Lung (tissue), 12 donors: ENCODE measurements around the gene MPI. TPM values are rescaled to one million over a fixed set of nuclear protein-coding genes. Genes with fewer than 3 reads are reported as not detected.
A peak's percentile ranks its signal among the peaks of the same experiment; 100 is the strongest.

Experiments used
- ATAC-seq: fragments of 200-7000 bp; cut with Tn5 transposase; one replicate; pipeline ENCODE4 v1.9.1; 2020; ENCODE audit warnings: moderate number of reproducible peaks; ENCODE audit not compliant: insufficient read depth, low FRiP score
- DNase-seq, 3 donors: peaks; one replicate each; pipeline ENCODE4 v3.0.0-alpha.2; 2013 to 2017
- H3K27ac ChIP-seq, 2 donors: one replicate each; pipeline ENCODE4 v1.5.1; 2013; ENCODE audit warnings: mild to moderate bottlenecking in 2 of 2, moderate library complexity in 2 of 2, control low read depth in 1 of 2, inconsistent platforms in 1 of 2, low read depth in 1 of 2, low read length in 1 of 2
- H3K27me3 ChIP-seq, 3 donors: one replicate each; pipeline ENCODE4 v1.5.1; 2013; ENCODE audit warnings: low read length in 2 of 3; ENCODE audit not compliant: control insufficient read depth in 3 of 3, insufficient read depth in 3 of 3
- H3K36me3 ChIP-seq, 4 donors: one replicate each; pipeline ENCODE4 v1.5.1; 2013; ENCODE audit warnings: low read length in 4 of 4, mild to moderate bottlenecking in 1 of 4, moderate library complexity in 1 of 4; ENCODE audit not compliant: control insufficient read depth in 4 of 4, insufficient read depth in 4 of 4
- H3K4me1 ChIP-seq, 5 donors: one replicate each; pipeline ENCODE4 v1.5.1; 2013; ENCODE audit warnings: low read length in 5 of 5, mild to moderate bottlenecking in 2 of 5, moderate library complexity in 1 of 5; ENCODE audit not compliant: control insufficient read depth in 5 of 5, insufficient read depth in 5 of 5
- H3K4me3 ChIP-seq: one replicate; pipeline ENCODE4 v1.5.1; 2013; ENCODE audit warnings: mild to moderate bottlenecking, control low read depth, moderate library complexity
- H3K9ac ChIP-seq, 2 donors: one replicate each; pipeline ENCODE4 v1.5.1; 2013; ENCODE audit warnings: low read length in 2 of 2, control low read depth in 1 of 2; ENCODE audit not compliant: insufficient read depth in 1 of 2
- H3K9me3 ChIP-seq, 4 donors: one replicate each; pipeline ENCODE4 v1.5.1; 2013; ENCODE audit warnings: low read length in 3 of 4, mild to moderate bottlenecking in 1 of 4, moderate library complexity in 1 of 4; ENCODE audit not compliant: control insufficient read depth in 4 of 4, insufficient read depth in 3 of 4
- WGBS, 2 donors: extraction: QIAGEN DNeasy Blood & Tissue Kit; methylation state at CpG; one replicate each; pipeline ENCODE4 v1.1.7; 2013; 5-methylcytosine and 5-hydroxymethylcytosine counted together
- polyA plus RNA-seq, 2 donors: library from polyadenylated mRNA; stranded (reverse); fragments of 200-250 nt; gene quantifications; one replicate each; pipeline ENCODE4 v1.2.1, GENCODE V29; 2013
- total RNA-seq, 2 donors: library from RNA; depleted of rRNA in 1 of 2; stranded (reverse); fragments of >200 nt in 1 of 2; gene quantifications; one replicate each; pipeline ENCODE4 v1.2.1, GENCODE V29; 2014 to 2021
- TF ChIP-seq, protein P1 (sequence below): IDR thresholded peaks from 2 replicates; pipeline ENCODE4 v1.5.1; 2012; ENCODE audit warnings: mild to moderate bottlenecking; ENCODE audit errors: control extremely low read depth, extremely low read depth
- donor health status: control.
- donor health status: control.
- donor health status: Bipolar disorder and iron deficiency.
- donor health status: healthy.
- donor health status: DM: yes; HTN: yes; CAD: no.

MPI gene
- total and polyA plus RNA-seq, 4 donors = 13.7 to 42.4 (median 30.1) TPM

- Histone ChIP-seq H3K4me3 (peak overlapping the region; percentile 84), H3K27me3 (no peaks in the 10 kb centered on the region), H3K27ac (peak overlapping the region; percentile 59 to 74), H3K9me3 (no peaks in the 10 kb centered on the region), H3K4me1 (peaks cover 0 to 17% (median 6%) of the 10 kb centered on the region in 5 donors), H3K36me3 (peaks cover 0 to 17% (median 8%) of the 10 kb centered on the region in 4 donors), H3K9ac (peak overlapping the region; percentile 74 to 97)
- ATAC-seq = peak; percentile 24
- TF ChIP-seq, protein P1, sequence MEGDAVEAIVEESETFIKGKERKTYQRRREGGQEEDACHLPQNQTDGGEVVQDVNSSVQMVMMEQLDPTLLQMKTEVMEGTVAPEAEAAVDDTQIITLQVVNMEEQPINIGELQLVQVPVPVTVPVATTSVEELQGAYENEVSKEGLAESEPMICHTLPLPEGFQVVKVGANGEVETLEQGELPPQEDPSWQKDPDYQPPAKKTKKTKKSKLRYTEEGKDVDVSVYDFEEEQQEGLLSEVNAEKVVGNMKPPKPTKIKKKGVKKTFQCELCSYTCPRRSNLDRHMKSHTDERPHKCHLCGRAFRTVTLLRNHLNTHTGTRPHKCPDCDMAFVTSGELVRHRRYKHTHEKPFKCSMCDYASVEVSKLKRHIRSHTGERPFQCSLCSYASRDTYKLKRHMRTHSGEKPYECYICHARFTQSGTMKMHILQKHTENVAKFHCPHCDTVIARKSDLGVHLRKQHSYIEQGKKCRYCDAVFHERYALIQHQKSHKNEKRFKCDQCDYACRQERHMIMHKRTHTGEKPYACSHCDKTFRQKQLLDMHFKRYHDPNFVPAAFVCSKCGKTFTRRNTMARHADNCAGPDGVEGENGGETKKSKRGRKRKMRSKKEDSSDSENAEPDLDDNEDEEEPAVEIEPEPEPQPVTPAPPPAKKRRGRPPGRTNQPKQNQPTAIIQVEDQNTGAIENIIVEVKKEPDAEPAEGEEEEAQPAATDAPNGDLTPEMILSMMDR = no peak
- WGBS, 2 donors = 12 to 19% methylated on average over 8 of the region's 8 CpGs
- peak in 2 of 3 donors; percentile 66 to 74 for DNase-seq
Observed at GRCh38 chr15:74889390-74889882, 406 bp upstream of the MPI start.

GRCh38 chr15:74890665-74890960 lies 771 bp downstream of the MPI start:
- Histone ChIP-seq H3K27me3 (no peaks in the 10 kb centered on the region), H3K4me1 (peaks cover 0 to 17% (median 6%) of the 10 kb centered on the region in 5 donors), H3K4me3 (peak overlapping the region; percentile 84), H3K9me3 (no peaks in the 10 kb centered on the region), H3K36me3 (peaks cover 0 to 17% (median 8%) of the 10 kb centered on the region in 4 donors), H3K9ac (peak overlapping the region; percentile 90 to 97), H3K27ac (peak overlapping the region in 1 of 2 donors; percentile 59)
- no peak for ATAC-seq
- TF ChIP-seq, protein P1 = no peak
- WGBS, 2 donors = 0 to 4% methylated on average over 1 of the region's 1 CpG
- DNase-seq = no peak

DNA sequence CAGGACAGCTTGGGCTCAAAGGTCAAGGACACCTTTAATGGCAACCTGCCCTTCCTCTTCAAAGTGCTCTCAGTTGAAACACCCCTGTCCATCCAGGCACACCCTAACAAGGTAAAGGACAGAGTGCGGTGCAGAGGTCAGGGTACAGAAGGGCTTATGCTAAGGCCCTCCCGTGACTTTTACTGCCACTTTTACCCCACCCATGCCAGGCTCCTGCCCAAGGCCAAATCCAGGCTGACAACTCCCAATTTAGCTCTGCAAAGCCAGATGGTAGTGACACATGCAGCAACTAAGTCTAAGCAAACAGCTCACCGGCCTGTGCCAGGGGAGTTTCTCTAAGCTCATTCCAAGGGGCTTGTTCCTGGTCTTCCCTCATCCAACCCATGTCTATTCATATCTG lies 1.6 kb downstream of the MPI start:
- no peak for DNase-seq
- TF ChIP-seq, protein P1 = no peak
- ATAC-seq = no peak
- Histone ChIP-seq H3K4me1 (peaks cover 0 to 17% (median 6%) of the 10 kb centered on the region in 5 donors), H3K27ac (no peak overlapping the region), H3K27me3 (no peaks in the 10 kb centered on the region), H3K9me3 (no peaks in the 10 kb centered on the region), H3K9ac (no peak overlapping the region), H3K36me3 (peaks cover 0 to 17% (median 11%) of the 10 kb centered on the region in 4 donors), H3K4me3 (no peak overlapping the region)
- 93 to 95% methylated on average over 3 of the region's 3 CpGs for WGBS, 2 donors

DNA sequence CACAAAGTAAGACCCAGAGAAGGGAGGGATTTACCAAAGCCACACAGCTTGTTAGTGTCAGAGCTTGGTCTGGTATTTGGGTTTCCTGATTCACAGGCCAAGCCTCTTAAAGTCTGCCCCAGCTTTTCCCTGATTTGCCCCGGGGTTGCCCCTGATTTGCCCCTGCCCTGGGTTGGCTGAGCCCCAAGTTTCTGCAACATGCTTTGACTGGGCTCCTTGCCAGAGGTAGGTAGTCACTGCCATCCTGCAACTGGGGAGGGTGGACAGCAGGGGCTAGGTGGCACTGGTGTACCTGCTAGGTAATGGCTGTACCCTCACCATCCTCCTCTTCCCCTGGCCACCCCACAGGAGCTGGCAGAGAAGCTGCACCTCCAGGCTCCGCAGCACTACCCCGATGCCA lies 2.5 kb downstream of the MPI start:
- Histone ChIP-seq H3K9me3 (no peaks in the 10 kb centered on the region), H3K4me1 (peaks cover 0 to 17% (median 8%) of the 10 kb centered on the region in 5 donors), H3K9ac (no peak overlapping the region), H3K4me3 (no peak overlapping the region), H3K27ac (no peak overlapping the region), H3K27me3 (no peaks in the 10 kb centered on the region), H3K36me3 (peaks cover 0 to 17% (median 12%) of the 10 kb centered on the region in 4 donors)
- TF ChIP-seq, protein P1 = no peak
- no peak for ATAC-seq
- 85% methylated on average over 3 of the region's 3 CpGs for WGBS, 2 donors
- DNase-seq = no peak
